HepG2 (cell line): ENCODE measurements around the gene POLH. TPM values are rescaled to one million over a fixed set of nuclear protein-coding genes. Genes with fewer than 3 reads are reported as not detected.

Experiments used
- IKZF5 ChIP-seq: IDR thresholded peaks from 2 replicates; pipeline ENCODE4 v1.6.1; 2018; ENCODE audit warnings: missing genetic modification reagents, mild to moderate bottlenecking, missing compliant biosample characterization
- MAX ChIP-seq: IDR thresholded peaks from 2 replicates; pipeline ENCODE4 v1.6.1; 2012; ENCODE audit warnings: inconsistent platforms
- RFXAP ChIP-seq: sonication (generic); formaldehyde crosslinking; IDR thresholded peaks from 2 replicates; pipeline ENCODE4 v1.4.0; 2020; ENCODE audit warnings: missing genetic modification reagents, borderline replicate concordance
- SMARCC2 ChIP-seq: fragments of 450-650 bp; IDR thresholded peaks from 2 replicates; pipeline ENCODE4 v1.6.1; 2017; ENCODE audit warnings: antibody characterized with exemption, mild to moderate bottlenecking
- SUZ12 ChIP-seq: fragments of 150-350 bp; IDR thresholded peaks from 2 replicates; pipeline ENCODE4 v1.6.1; 2014; ENCODE audit warnings: low read depth, low read length
- THAP11 ChIP-seq: IDR thresholded peaks from 2 replicates; pipeline ENCODE4 v1.6.1; 2016; ENCODE audit warnings: missing biosample characterization, missing genetic modification reagents
- ZNF367 ChIP-seq: sonication (generic); formaldehyde crosslinking; IDR thresholded peaks from 2 replicates; pipeline ENCODE4 v1.4.0; 2020; ENCODE audit warnings: missing genetic modification reagents, borderline replicate concordance
- ZNF841 ChIP-seq: sonication (generic); formaldehyde crosslinking; IDR thresholded peaks from 2 replicates; pipeline ENCODE4 v1.8.1; 2023; ENCODE audit warnings: missing genetic modification reagents, borderline replicate concordance
- ZSCAN30 ChIP-seq: sonication (generic); formaldehyde crosslinking; IDR thresholded peaks from 2 replicates; pipeline ENCODE4 v1.5.0; 2020; ENCODE audit warnings: mild to moderate bottlenecking, missing genetic modification reagents
- polyA plus RNA-seq, 8 experiments: library from polyadenylated mRNA; depleted of rRNA in 3 of 8; stranded (reverse) in 7 of 8; unstranded in 1 of 8; fragments of >200 nt; fragmentation: Illumina TruSeq in 4 of 8; extraction: Trizol in 4 of 8; gene quantifications; 2 replicates each; pipeline versions ENCODE4 v1.2.1 to v1.2.3, GENCODE V29; 2011 to 2016; ENCODE audit warnings: low read depth in 4 of 8, missing spikeins in 1 of 8, mixed read lengths in 1 of 8; ENCODE audit not compliant: insufficient read depth in 1 of 8
- total RNA-seq, 5 experiments: library from RNA; depleted of rRNA; stranded (reverse); fragments of >200 nt; fragmentation: Illumina TruSeq; extraction: Trizol; gene quantifications; 2 replicates each; pipeline ENCODE4 v1.2.3, GENCODE V29; 2016; ENCODE audit warnings: low read depth in 1 of 5
- TF ChIP-seq, protein P1 (sequence below): sonication (generic); formaldehyde crosslinking; IDR thresholded peaks from 2 replicates; pipeline ENCODE4 v1.4.0; 2020; ENCODE audit warnings: mild to moderate bottlenecking, missing genetic modification reagents, borderline replicate concordance
- TF ChIP-seq, protein P2 (sequence below): sonication (generic); formaldehyde crosslinking; IDR thresholded peaks from 2 replicates; pipeline ENCODE4 v1.4.0; 2020; ENCODE audit warnings: missing genetic modification reagents
- TF ChIP-seq, protein P3 (sequence below): sonication (generic); formaldehyde crosslinking; IDR thresholded peaks from 2 replicates; pipeline ENCODE4 v1.4.0; 2020; ENCODE audit warnings: missing genetic modification reagents

POLH gene
- total and polyA plus RNA-seq, 2 of the 13 experiments (the other 11 are each of a cell fraction or from before 2014, with no cell fraction given): 11.6 to 25.0 TPM

DNA sequence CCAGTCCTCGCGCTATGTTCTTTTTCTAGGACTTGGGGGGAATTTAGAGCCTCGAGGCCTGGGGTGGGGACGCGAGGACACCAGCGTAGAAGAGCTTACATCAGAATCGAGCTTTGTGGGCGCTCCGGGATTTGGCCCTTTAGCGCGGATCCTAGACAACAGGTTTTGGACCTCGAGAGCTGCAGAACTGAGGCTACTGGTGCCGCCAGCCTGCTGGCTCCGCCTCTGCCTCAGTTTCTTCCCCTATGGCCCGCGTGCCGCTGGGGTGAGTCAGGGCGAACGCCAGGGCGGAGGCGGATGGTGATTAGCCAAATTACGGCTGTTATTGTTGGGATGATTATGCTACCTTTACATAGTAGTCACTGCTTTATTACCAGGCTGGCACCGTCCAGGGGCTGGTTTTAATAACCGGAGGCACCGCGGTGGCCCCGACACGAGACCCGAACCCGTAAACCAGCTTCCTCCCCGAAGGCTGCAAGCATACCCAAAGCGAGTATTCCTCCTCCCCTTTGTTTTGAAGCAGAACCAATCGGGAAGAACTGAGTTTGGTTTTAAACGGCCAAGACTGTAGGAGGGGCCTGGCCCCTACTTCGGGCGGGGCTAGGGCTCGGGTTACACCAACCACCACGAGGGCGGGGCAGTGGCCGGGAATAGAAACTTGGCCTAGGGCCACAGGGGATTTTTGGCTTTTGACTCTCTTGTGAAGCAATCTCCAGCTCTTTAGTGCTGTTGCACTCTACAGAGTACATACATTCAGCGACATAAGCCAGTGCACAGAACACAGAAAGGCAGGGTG is 53.7 kb downstream of the POLH start (continued):
- TF ChIP-seq, protein P1, sequence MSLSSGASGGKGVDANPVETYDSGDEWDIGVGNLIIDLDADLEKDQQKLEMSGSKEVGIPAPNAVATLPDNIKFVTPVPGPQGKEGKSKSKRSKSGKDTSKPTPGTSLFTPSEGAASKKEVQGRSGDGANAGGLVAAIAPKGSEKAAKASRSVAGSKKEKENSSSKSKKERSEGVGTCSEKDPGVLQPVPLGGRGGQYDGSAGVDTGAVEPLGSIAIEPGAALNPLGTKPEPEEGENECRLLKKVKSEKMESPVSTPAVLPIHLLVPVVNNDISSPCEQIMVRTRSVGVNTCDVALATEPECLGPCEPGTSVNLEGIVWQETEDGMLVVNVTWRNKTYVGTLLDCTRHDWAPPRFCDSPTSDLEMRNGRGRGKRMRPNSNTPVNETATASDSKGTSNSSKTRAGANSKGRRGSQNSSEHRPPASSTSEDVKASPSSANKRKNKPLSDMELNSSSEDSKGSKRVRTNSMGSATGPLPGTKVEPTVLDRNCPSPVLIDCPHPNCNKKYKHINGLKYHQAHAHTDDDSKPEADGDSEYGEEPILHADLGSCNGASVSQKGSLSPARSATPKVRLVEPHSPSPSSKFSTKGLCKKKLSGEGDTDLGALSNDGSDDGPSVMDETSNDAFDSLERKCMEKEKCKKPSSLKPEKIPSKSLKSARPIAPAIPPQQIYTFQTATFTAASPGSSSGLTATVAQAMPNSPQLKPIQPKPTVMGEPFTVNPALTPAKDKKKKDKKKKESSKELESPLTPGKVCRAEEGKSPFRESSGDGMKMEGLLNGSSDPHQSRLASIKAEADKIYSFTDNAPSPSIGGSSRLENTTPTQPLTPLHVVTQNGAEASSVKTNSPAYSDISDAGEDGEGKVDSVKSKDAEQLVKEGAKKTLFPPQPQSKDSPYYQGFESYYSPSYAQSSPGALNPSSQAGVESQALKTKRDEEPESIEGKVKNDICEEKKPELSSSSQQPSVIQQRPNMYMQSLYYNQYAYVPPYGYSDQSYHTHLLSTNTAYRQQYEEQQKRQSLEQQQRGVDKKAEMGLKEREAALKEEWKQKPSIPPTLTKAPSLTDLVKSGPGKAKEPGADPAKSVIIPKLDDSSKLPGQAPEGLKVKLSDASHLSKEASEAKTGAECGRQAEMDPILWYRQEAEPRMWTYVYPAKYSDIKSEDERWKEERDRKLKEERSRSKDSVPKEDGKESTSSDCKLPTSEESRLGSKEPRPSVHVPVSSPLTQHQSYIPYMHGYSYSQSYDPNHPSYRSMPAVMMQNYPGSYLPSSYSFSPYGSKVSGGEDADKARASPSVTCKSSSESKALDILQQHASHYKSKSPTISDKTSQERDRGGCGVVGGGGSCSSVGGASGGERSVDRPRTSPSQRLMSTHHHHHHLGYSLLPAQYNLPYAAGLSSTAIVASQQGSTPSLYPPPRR (CRISPR knock-in tag): 0 out of 2 replicates have a peak, but pooled peaks have one; percentile 8
- TF ChIP-seq ZNF367 (CRISPR knock-in tag) (peak; percentile 86), RFXAP (peak; percentile 56; the same call in 1 of the 2 replicates), THAP11 (CRISPR knock-in tag) (peak; percentile 89), MAX (peak; percentile 89), ZSCAN30 (no peak), SUZ12 (no peak), ZNF841 (CRISPR knock-in tag) (no peak), SMARCC2 (no peak), IKZF5 (peak; percentile 86)
- TF ChIP-seq, protein P2, sequence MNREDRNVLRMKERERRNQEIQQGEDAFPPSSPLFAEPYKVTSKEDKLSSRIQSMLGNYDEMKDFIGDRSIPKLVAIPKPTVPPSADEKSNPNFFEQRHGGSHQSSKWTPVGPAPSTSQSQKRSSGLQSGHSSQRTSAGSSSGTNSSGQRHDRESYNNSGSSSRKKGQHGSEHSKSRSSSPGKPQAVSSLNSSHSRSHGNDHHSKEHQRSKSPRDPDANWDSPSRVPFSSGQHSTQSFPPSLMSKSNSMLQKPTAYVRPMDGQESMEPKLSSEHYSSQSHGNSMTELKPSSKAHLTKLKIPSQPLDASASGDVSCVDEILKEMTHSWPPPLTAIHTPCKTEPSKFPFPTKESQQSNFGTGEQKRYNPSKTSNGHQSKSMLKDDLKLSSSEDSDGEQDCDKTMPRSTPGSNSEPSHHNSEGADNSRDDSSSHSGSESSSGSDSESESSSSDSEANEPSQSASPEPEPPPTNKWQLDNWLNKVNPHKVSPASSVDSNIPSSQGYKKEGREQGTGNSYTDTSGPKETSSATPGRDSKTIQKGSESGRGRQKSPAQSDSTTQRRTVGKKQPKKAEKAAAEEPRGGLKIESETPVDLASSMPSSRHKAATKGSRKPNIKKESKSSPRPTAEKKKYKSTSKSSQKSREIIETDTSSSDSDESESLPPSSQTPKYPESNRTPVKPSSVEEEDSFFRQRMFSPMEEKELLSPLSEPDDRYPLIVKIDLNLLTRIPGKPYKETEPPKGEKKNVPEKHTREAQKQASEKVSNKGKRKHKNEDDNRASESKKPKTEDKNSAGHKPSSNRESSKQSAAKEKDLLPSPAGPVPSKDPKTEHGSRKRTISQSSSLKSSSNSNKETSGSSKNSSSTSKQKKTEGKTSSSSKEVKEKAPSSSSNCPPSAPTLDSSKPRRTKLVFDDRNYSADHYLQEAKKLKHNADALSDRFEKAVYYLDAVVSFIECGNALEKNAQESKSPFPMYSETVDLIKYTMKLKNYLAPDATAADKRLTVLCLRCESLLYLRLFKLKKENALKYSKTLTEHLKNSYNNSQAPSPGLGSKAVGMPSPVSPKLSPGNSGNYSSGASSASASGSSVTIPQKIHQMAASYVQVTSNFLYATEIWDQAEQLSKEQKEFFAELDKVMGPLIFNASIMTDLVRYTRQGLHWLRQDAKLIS (CRISPR knock-in tag): no peak
- TF ChIP-seq, protein P3, sequence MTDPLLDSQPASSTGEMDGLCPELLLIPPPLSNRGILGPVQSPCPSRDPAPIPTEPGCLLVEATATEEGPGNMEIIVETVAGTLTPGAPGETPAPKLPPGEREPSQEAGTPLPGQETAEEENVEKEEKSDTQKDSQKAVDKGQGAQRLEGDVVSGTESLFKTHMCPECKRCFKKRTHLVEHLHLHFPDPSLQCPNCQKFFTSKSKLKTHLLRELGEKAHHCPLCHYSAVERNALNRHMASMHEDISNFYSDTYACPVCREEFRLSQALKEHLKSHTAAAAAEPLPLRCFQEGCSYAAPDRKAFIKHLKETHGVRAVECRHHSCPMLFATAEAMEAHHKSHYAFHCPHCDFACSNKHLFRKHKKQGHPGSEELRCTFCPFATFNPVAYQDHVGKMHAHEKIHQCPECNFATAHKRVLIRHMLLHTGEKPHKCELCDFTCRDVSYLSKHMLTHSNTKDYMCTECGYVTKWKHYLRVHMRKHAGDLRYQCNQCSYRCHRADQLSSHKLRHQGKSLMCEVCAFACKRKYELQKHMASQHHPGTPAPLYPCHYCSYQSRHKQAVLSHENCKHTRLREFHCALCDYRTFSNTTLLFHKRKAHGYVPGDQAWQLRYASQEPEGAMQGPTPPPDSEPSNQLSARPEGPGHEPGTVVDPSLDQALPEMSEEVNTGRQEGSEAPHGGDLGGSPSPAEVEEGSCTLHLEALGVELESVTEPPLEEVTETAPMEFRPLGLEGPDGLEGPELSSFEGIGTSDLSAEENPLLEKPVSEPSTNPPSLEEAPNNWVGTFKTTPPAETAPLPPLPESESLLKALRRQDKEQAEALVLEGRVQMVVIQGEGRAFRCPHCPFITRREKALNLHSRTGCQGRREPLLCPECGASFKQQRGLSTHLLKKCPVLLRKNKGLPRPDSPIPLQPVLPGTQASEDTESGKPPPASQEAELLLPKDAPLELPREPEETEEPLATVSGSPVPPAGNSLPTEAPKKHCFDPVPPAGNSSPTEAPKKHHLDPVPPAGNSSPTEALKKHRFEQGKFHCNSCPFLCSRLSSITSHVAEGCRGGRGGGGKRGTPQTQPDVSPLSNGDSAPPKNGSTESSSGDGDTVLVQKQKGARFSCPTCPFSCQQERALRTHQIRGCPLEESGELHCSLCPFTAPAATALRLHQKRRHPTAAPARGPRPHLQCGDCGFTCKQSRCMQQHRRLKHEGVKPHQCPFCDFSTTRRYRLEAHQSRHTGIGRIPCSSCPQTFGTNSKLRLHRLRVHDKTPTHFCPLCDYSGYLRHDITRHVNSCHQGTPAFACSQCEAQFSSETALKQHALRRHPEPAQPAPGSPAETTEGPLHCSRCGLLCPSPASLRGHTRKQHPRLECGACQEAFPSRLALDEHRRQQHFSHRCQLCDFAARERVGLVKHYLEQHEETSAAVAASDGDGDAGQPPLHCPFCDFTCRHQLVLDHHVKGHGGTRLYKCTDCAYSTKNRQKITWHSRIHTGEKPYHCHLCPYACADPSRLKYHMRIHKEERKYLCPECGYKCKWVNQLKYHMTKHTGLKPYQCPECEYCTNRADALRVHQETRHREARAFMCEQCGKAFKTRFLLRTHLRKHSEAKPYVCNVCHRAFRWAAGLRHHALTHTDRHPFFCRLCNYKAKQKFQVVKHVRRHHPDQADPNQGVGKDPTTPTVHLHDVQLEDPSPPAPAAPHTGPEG: peak; percentile 75
